Subcutaneous adipose tissue (tissue), 4 donors: ENCODE data around the gene NIM1K. TPM values are rescaled to one million over a fixed set of nuclear protein-coding genes. Genes with fewer than 3 reads are reported as not detected.

Source experiments
- CTCF ChIP-seq: fragments of 450-650 bp; IDR thresholded peaks from one replicate; pipeline ENCODE4 v1.5.1; 2016; ENCODE audit warnings: low read depth, mild to moderate bottlenecking, control low read depth, antibody characterized with exemption, moderate library complexity
- total RNA-seq, 4 donors: library from RNA; depleted of rRNA; stranded (reverse); fragments of >200 nt; gene quantifications; one replicate each; pipeline ENCODE4 v1.1.0, GENCODE V29; 2016

NIM1K gene
- total RNA-seq, 4 donors from 2014 or later, result 0.17 to 0.44 TPM; not detected in 2

- no peak for TF ChIP-seq CTCF
These were observed 23.9 kb upstream of the NIM1K start for GRCh38 chr5:43168175-43168574.

GRCh38 chr5:43171451-43171850 is 20.6 kb upstream of the NIM1K start:
- no peak for TF ChIP-seq CTCF

GRCh38 chr5:43171926-43172325 is 20.1 kb upstream of the NIM1K start:
- no peak for TF ChIP-seq CTCF

- TF ChIP-seq CTCF, result no peak
These were observed 19.2 kb upstream of the NIM1K start for GRCh38 chr5:43172779-43173178.

- TF ChIP-seq CTCF, result no peak
These were observed 17.4 kb upstream of the NIM1K start for GRCh38 chr5:43174586-43174985.

GRCh38 chr5:43179836-43180235 is 12.2 kb upstream of the NIM1K start:
- TF ChIP-seq CTCF, result no peak

- no peak for TF ChIP-seq CTCF
These were observed 9.6 kb upstream of the NIM1K start for GRCh38 chr5:43182421-43182820.
